GM21447 (cell line): Measurements from ENCODE around the gene RNU5D-1.
"Not testable (repeated sequence)": the region's sequence is repeated elsewhere in the genome, so short reads cannot be mapped to it uniquely, and the experiment has no call there.

Source experiments
- ATAC-seq: cut with Tn5 transposase; IDR thresholded peaks from one replicate; pipeline ENCODE4 v1.9.1; 2021; ENCODE audit not compliant: unreplicated experiment

The RNU5D-1 gene

GRCh38 chr1:44701141-44701573 lies 29.8 kb downstream of the RNU5D-1 start:
- ATAC-seq, result no peak

GRCh38 chr1:44700573-44700972 lies 30.4 kb downstream of the RNU5D-1 start:
- ATAC-seq, result no peak

- ATAC-seq, result not testable (repeated sequence)
These were observed 31.6 kb downstream of the RNU5D-1 start for GRCh38 chr1:44699375-44699774.

- ATAC-seq, result no peak
These were observed 32.8 kb downstream of the RNU5D-1 start for GRCh38 chr1:44698138-44698537.

GRCh38 chr1:44696789-44697345 lies 34.1 kb downstream of the RNU5D-1 start:
- no peak for ATAC-seq

- ATAC-seq, result no peak
These were observed 34.9 kb downstream of the RNU5D-1 start for GRCh38 chr1:44696101-44696500.

- ATAC-seq, result no peak
These were observed 35.3 kb downstream of the RNU5D-1 start for GRCh38 chr1:44695671-44696070.

GRCh38 chr1:44694863-44695478 lies 36.0 kb downstream of the RNU5D-1 start:
- ATAC-seq, result peak; percentile 62

GRCh38 chr1:44693900-44694299 lies 37.1 kb downstream of the RNU5D-1 start:
- ATAC-seq, result no peak

GRCh38 chr1:44693159-44693558 lies 37.8 kb downstream of the RNU5D-1 start:
- ATAC-seq, result no peak

- no peak for ATAC-seq
These were observed 41.6 kb downstream of the RNU5D-1 start for GRCh38 chr1:44689447-44689765.

GRCh38 chr1:44688760-44689446 lies 42.1 kb downstream of the RNU5D-1 start:
- no peak for ATAC-seq

- ATAC-seq, result no peak
These were observed 45.1 kb downstream of the RNU5D-1 start for GRCh38 chr1:44685881-44686280.

- ATAC-seq, result no peak
These were observed 45.8 kb downstream of the RNU5D-1 start for GRCh38 chr1:44685218-44685617.

GRCh38 chr1:44684525-44684924 lies 46.4 kb downstream of the RNU5D-1 start:
- peak; percentile 79 for ATAC-seq

GRCh38 chr1:44682883-44683265 lies 48.1 kb downstream of the RNU5D-1 start:
- ATAC-seq, result no peak

- ATAC-seq, result no peak
These were observed 48.8 kb downstream of the RNU5D-1 start for GRCh38 chr1:44681905-44682882.
